ENCODE measurements around the gene TPST2. TPM values are rescaled to one million over a fixed set of nuclear protein-coding genes. Genes with fewer than 3 reads are reported as not detected.

The TPST2 gene
- total RNA-seq, 1 donor = 35.9 TPM

GRCh38 chr22:26480611-26480932, 109.4 kb downstream of the TPST2 start:
- no peak overlapping the region for H3K4me3 ChIP-seq (ENCODE audit: low read length)
- H3K27me3 ChIP-seq (ENCODE audit: insufficient read depth, low read length) = no peaks in the 10 kb centered on the region
- peaks cover 79% of the 10 kb centered on the region for H3K4me1 ChIP-seq (ENCODE audit: insufficient read depth, low read length)

GRCh38 chr22:26479792-26480610, 109.9 kb downstream of the TPST2 start:
- Histone ChIP-seq H3K9me3 (ENCODE audit: low read depth, low read length) (no peaks in the 10 kb centered on the region), H3K4me1 (ENCODE audit: insufficient read depth, low read length) (peaks cover 75% of the 10 kb centered on the region), H3K4me3 (ENCODE audit: low read length) (peak overlapping the region; percentile 7), H3K27me3 (ENCODE audit: insufficient read depth, low read length) (no peaks in the 10 kb centered on the region)

More at GRCh38 chr22:26480611-26480932, 109.4 kb downstream of the TPST2 start:
- no peaks in the 10 kb centered on the region for H3K9me3 ChIP-seq (ENCODE audit: low read depth, low read length)

GRCh38 chr22:26479043-26479791, 110.7 kb downstream of the TPST2 start:
- Histone ChIP-seq H3K4me3 (ENCODE audit: low read length) (peak overlapping the region; percentile 7), H3K9me3 (ENCODE audit: low read depth, low read length) (no peaks in the 10 kb centered on the region), H3K4me1 (ENCODE audit: insufficient read depth, low read length) (peaks cover 67% of the 10 kb centered on the region), H3K27me3 (ENCODE audit: insufficient read depth, low read length) (no peaks in the 10 kb centered on the region)

- no peak overlapping the region for H3K4me3 ChIP-seq (ENCODE audit: low read length)
- no peaks in the 10 kb centered on the region for H3K27me3 ChIP-seq (ENCODE audit: insufficient read depth, low read length)
- peaks cover 55% of the 10 kb centered on the region for H3K4me1 ChIP-seq (ENCODE audit: insufficient read depth, low read length)
- H3K9me3 ChIP-seq (ENCODE audit: low read depth, low read length) = no peaks in the 10 kb centered on the region
Measured at GRCh38 chr22:26477341-26477731, 112.6 kb downstream of the TPST2 start.

DNA sequence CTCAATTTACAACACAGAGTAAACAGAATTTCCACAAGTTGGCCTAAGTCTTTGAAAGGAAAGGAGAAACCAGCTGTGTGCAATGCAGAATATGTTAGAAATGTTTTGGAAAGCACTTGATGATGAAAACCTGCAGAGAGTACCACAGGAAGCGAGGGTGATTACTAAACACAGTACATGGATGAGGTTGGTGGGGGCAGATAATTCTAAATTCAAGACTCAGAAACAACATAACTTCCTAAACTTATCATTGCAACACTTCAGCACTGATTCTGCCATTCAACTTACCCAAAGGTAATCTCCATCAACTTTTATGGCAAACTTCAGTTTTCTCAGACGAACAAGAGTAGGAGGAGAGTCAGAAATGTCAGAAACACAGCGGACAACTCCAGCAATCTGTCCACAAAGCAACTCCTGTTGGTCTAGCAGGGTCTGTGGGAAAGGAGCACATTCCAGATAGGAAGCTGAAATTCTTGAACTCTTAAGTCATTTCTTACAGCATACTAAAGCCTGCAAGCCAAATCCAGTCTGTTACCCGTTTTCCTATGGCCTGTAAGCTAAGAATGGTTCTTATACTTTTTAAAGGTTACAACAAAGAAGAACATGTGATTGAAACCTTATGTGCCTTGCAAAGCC, 113.1 kb downstream of the TPST2 start:
- no peak overlapping the region for H3K4me3 ChIP-seq (ENCODE audit: low read length)

GRCh38 chr22:26474682-26475081, 115.2 kb downstream of the TPST2 start:
- Histone ChIP-seq H3K4me1 (ENCODE audit: insufficient read depth, low read length) (peaks cover 29% of the 10 kb centered on the region), H3K27me3 (ENCODE audit: insufficient read depth, low read length) (no peaks in the 10 kb centered on the region), H3K9me3 (ENCODE audit: low read depth, low read length) (no peaks in the 10 kb centered on the region), H3K4me3 (ENCODE audit: low read length) (no peak overlapping the region)

More for the DNA sequence above, 113.1 kb downstream of the TPST2 start:
- Histone ChIP-seq H3K9me3 (ENCODE audit: low read depth, low read length) (no peaks in the 10 kb centered on the region), H3K4me1 (ENCODE audit: insufficient read depth, low read length) (peaks cover 50% of the 10 kb centered on the region), H3K27me3 (ENCODE audit: insufficient read depth, low read length) (no peaks in the 10 kb centered on the region)

Other genes with a start within 250 kb of the TPST2 start
- gene ASPHD2, start 160.9 kb downstream of the TPST2 start, total RNA-seq = 2.7 TPM
- 56.8 TPM for gene HPS4, start 106.3 kb downstream of the TPST2 start, total RNA-seq
- gene SRRD, start 106.3 kb downstream of the TPST2 start, total RNA-seq = 13.3 TPM
- gene TFIP11, start 77.7 kb downstream of the TPST2 start, total RNA-seq = 64.2 TPM
- gene CRYBB1, start 27.9 kb upstream of the TPST2 start, total RNA-seq = not detected
- not detected for gene CRYBA4, start 31.8 kb upstream of the TPST2 start, total RNA-seq
- 15.8 TPM for gene MIAT, start 67.5 kb upstream of the TPST2 start, total RNA-seq